ENCODE results near the gene RPL10A.
"Not testable (repeated sequence)": the region's sequence is repeated elsewhere in the genome, so short reads cannot be mapped to it uniquely, and the experiment has no call there.

The RPL10A gene

GRCh38 chr6:35515939-35516338 is 47.7 kb downstream of the RPL10A start:
- DNase-seq = not testable (repeated sequence)

GRCh38 chr6:35516712-35517111 is 48.5 kb downstream of the RPL10A start:
- DNase-seq = no peak

- DNase-seq = not testable (repeated sequence)
Observed at GRCh38 chr6:35517978-35518377, 49.8 kb downstream of the RPL10A start.

GRCh38 chr6:35518566-35519312 is 50.5 kb downstream of the RPL10A start:
- DNase-seq = no peak

GRCh38 chr6:35519313-35520015 is 51.3 kb downstream of the RPL10A start:
- no peak for DNase-seq

All from NCI-H1436 treated with DMSO at 0.1 percent for 48 hours (cell line).